GM12874 (cell line): ENCODE results near the gene HOXA6.

Experiments used
- TF ChIP-seq, protein P1 (sequence below): IDR thresholded peaks from 2 replicates; pipeline ENCODE4 v1.5.1; 2011; ENCODE audit warnings: low read depth, mild to moderate bottlenecking, control low read depth, low read length, moderate library complexity; ENCODE audit not compliant: insufficient read depth

HOXA6 gene

DNA sequence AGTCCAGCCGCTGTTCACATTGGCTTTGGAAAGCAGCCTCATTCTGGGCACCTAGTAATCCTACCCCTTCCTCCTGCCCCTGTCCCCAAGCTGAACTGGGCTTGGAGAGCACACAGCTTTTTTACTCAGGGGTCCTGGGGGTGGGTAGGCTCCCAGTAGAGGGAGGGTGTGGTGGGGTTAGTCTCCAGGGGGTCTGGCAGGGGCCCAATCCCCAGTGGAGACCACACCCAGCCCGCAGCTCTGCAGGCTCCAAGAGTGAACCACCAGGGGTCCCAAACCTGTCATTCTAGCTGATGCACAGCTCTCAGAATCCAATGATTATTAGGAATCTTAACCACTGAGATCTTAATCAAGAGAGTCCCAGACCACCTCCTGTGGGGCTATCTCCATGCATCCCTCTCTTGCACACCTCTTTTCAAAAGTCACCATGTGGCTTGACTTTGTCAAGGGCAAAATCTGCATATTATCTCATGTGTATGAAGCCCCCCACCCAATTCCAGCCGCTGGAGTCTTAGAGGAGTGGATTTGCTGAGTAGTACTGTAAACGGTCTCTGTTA is 34.8 kb upstream of the HOXA6 start:
- TF ChIP-seq, protein P1, sequence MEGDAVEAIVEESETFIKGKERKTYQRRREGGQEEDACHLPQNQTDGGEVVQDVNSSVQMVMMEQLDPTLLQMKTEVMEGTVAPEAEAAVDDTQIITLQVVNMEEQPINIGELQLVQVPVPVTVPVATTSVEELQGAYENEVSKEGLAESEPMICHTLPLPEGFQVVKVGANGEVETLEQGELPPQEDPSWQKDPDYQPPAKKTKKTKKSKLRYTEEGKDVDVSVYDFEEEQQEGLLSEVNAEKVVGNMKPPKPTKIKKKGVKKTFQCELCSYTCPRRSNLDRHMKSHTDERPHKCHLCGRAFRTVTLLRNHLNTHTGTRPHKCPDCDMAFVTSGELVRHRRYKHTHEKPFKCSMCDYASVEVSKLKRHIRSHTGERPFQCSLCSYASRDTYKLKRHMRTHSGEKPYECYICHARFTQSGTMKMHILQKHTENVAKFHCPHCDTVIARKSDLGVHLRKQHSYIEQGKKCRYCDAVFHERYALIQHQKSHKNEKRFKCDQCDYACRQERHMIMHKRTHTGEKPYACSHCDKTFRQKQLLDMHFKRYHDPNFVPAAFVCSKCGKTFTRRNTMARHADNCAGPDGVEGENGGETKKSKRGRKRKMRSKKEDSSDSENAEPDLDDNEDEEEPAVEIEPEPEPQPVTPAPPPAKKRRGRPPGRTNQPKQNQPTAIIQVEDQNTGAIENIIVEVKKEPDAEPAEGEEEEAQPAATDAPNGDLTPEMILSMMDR, result no peak

GRCh38 chr7:27181795-27182275 is 34.3 kb upstream of the HOXA6 start:
- TF ChIP-seq, protein P1, result no peak

DNA sequence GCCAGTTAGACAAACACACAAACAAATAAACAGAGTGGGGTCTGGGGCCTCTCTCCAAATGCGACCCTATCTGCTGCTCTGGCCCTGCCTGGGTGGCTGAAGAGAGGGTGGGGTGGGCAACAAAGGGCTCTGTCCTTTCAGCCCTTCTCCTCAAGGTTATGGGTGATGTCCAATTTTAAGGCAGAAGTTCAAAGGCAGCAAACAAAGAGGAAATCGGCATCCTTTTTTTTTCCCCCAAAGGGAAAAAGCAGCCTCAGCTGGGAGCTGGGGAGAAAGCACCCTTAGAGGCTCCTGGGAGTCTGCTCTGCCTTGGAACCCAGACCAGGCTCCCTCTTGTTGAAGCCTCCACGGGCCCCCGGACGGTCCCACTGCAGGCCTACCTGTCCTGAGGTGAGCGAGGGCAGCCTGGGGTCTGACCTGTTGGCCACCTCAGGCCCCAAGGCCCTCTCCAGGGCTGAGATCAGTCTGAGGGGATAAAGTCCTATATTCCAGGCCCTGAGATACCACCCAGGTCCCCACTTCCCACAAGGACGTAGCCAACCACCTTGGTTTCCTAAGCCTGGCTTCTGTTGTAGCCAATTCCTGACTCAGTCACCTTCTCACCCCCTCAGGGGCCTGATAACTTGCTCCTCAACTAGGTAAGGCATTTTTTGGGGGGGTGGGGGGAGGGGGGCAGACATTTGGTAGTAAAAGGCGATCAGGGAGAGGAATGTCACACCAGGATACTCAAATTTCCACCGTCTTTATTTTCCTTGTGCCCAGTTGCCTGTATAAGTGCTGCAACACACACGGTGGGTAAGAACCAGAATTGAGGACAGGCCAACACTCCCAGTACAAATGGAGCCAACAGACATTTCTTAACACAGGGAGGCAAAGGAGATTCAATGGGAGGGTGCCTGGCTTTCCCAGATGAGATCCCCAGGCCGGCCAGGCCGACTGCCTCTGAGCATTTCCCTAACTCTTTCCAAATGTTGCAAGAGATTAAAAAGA is 33.2 kb upstream of the HOXA6 start:
- TF ChIP-seq, protein P1, result no peak

DNA sequence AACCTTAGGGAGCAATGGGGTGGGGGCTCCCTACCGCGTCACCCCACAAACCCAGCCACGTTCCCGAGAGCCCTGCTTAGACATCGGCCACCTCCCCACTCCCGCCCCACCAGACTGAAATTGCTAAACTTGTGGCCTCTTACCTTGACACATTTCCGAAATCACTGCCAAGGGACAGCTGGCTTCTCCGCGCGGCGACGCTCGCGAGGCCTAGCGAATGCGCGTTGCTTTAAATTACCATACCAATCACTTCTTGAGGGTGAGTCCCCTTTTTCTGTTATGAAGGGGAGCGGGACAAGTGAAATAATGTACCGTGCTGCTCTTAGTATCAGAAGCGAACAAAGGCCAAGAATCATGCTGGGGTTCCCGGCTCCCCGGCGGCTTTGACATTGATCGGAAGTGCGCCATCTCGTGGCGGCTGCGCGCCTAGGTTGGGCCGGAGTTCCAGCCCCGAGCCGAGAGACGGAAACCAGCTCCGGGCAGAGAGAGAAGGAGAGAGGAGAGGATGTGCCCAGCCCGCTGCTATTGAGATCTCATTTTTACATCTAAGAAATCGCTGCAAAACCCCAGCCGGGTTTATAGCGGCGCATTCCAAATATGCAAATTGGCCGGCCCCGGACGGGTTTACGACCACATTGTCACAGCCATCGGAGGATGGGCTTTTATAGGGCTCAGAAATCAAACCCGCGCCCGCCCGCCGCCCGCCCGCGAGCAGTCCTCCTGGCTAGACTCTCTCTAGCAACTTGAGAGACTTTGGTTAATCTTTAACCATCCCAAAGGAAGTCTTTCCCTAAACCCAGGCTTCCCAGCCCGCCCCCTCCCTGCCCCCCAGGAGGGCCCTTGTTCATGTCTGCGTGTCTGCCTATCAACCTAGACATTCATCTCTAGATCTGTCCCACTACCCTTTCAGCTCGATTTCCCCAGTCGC is 32.2 kb upstream of the HOXA6 start:
- TF ChIP-seq, protein P1, result peak; percentile 82

DNA sequence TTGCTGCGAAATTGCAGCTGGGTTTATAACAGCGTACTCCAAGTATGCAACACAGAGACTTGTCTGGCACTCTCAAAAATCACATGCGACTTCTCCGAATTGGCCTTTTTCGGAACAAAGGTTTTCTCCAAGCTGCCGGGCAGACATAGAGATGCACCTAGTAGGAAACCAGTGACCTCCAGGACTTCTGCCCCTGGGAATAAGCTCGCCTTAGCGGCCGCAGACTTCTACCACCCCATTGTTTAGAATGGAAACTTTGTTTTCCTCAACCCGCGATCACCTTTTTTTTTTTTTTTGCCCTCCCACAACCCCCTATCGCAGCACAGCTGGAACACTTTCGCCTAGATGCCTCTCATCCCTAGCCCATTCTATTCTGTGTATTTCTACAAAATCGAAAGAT is 31.5 kb upstream of the HOXA6 start:
- TF ChIP-seq, protein P1, result no peak

- TF ChIP-seq, protein P1, result no peak
Measured at GRCh38 chr7:27178366-27178765, 30.8 kb upstream of the HOXA6 start.
